Endothelial cell (in vitro differentiated cells): ENCODE results near the gene PHF2. TPM values are rescaled to one million over a fixed set of nuclear protein-coding genes. Genes with fewer than 3 reads are reported as not detected.
A peak's percentile ranks its signal among the peaks of the same experiment; 100 is the strongest.

Source experiments
- DNase-seq: peaks from one replicate; pipeline ENCODE4 v3.0.0; 2021; ENCODE audit warnings: low spot score
- H3K27ac Mint-ChIP-seq: one replicate; pipeline ENCODE4 v1.8.0; 2021; ENCODE audit warnings: mixed read lengths, inconsistent platforms; ENCODE audit not compliant: unreplicated experiment
- H3K27me3 Mint-ChIP-seq: one replicate; pipeline ENCODE4 v1.8.0; 2021; ENCODE audit warnings: mild to moderate bottlenecking, moderate library complexity, mixed read lengths, inconsistent platforms; ENCODE audit not compliant: unreplicated experiment
- H3K36me3 Mint-ChIP-seq: one replicate; pipeline ENCODE4 v1.8.0; 2021; ENCODE audit warnings: mild to moderate bottlenecking, low read depth, mixed read lengths, inconsistent platforms; ENCODE audit not compliant: unreplicated experiment
- H3K4me1 Mint-ChIP-seq: one replicate; pipeline ENCODE4 v1.8.0; 2021; ENCODE audit warnings: mild to moderate bottlenecking, mixed read lengths, inconsistent platforms; ENCODE audit not compliant: unreplicated experiment
- H3K4me3 Mint-ChIP-seq: one replicate; pipeline ENCODE4 v1.8.0; 2021; ENCODE audit warnings: mild to moderate bottlenecking, mixed read lengths, inconsistent platforms; ENCODE audit not compliant: unreplicated experiment
- H3K9me3 Mint-ChIP-seq: one replicate; pipeline ENCODE4 v1.8.0; 2021; ENCODE audit warnings: mixed read lengths, inconsistent platforms; ENCODE audit not compliant: unreplicated experiment
- CTCF ChIP-seq: fragments of 200-600 bp; sonication (generic); IDR thresholded peaks from one replicate; pipeline ENCODE4 v1.5.0; 2021; ENCODE audit warnings: antibody characterized with exemption; ENCODE audit not compliant: unreplicated experiment
- long read RNA-seq: library from polyadenylated mRNA; unstranded; transcript quantifications from one replicate; pipeline ENCODE4 v2.0.0, GENCODE V29; 2020; ENCODE audit not compliant: unreplicated experiment
- total RNA-seq: library from RNA; stranded (reverse); fragmentation: NEBNext Ultra II Directional; extraction: Animal tissue kit (Norgen Biotek cat#: 25700); gene quantifications from one replicate; pipeline ENCODE4 v1.2.1, GENCODE V29; 2021; ENCODE audit not compliant: unreplicated experiment

The PHF2 gene
- total RNA-seq: 20.9 TPM
- long read RNA-seq, partial matches to known transcripts: 1 of 2 reads
- long read RNA-seq, other reads (novel, unspliced or antisense): 1 of 2 reads

- H3K4me1 Mint-ChIP-seq: peaks cover 16% of the 10 kb centered on the region
- no peak for TF ChIP-seq CTCF
- H3K27ac Mint-ChIP-seq: peak within 1 kb of the TSS; percentile 74
- no peaks in the 10 kb centered on the region for H3K9me3 Mint-ChIP-seq
- peaks cover 17% of the 10 kb centered on the region for H3K27me3 Mint-ChIP-seq
- H3K36me3 Mint-ChIP-seq: peaks cover 12% of the 10 kb centered on the region
- DNase-seq: no peak
- peak within 1 kb of the TSS; percentile 94 for H3K4me3 Mint-ChIP-seq
These were observed at the start of gene PHF2 for GRCh38 chr9:93576258-93577077. PHF2 (plus strand) TSS chr9:93576584; CDS start chr9:93576774, 190 bp downstream.

- Mint-ChIP-seq H3K27ac (no peak overlapping the region), H3K9me3 (no peaks in the 10 kb centered on the region), H3K4me1 (peaks cover 4% of the 10 kb centered on the region), H3K36me3 (peaks cover 12% of the 10 kb centered on the region), H3K27me3 (peaks cover 3% of the 10 kb centered on the region), H3K4me3 (no peak overlapping the region)
- no peak for DNase-seq
- TF ChIP-seq CTCF: no peak
These were observed 45.0 kb upstream of the PHF2 start for GRCh38 chr9:93531374-93531773.

- no peak for TF ChIP-seq CTCF
- H3K36me3 Mint-ChIP-seq: peaks cover 5% of the 10 kb centered on the region
- H3K27me3 Mint-ChIP-seq: no peaks in the 10 kb centered on the region
- H3K4me3 Mint-ChIP-seq: no peak overlapping the region
- DNase-seq: no peak
- no peaks in the 10 kb centered on the region for H3K9me3 Mint-ChIP-seq
- no peak overlapping the region for H3K27ac Mint-ChIP-seq
- H3K4me1 Mint-ChIP-seq: peaks cover 4% of the 10 kb centered on the region
These were observed 44.2 kb upstream of the PHF2 start for GRCh38 chr9:93532141-93532540.

- peaks cover 5% of the 10 kb centered on the region for H3K36me3 Mint-ChIP-seq
- H3K27ac Mint-ChIP-seq: no peak overlapping the region
- TF ChIP-seq CTCF: no peak
- H3K9me3 Mint-ChIP-seq: no peaks in the 10 kb centered on the region
- H3K27me3 Mint-ChIP-seq: no peaks in the 10 kb centered on the region
- no peaks in the 10 kb centered on the region for H3K4me1 Mint-ChIP-seq
- no peak for DNase-seq
- no peak overlapping the region for H3K4me3 Mint-ChIP-seq
These were observed 42.5 kb upstream of the PHF2 start for GRCh38 chr9:93533863-93534262.

GRCh38 chr9:93536167-93536566 lies 40.2 kb upstream of the PHF2 start:
- no peak for TF ChIP-seq CTCF
- no peaks in the 10 kb centered on the region for H3K9me3 Mint-ChIP-seq
- peaks cover 15% of the 10 kb centered on the region for H3K36me3 Mint-ChIP-seq
- no peak for DNase-seq
- no peak overlapping the region for H3K27ac Mint-ChIP-seq
- H3K4me3 Mint-ChIP-seq: no peak overlapping the region
- peaks cover 4% of the 10 kb centered on the region for H3K27me3 Mint-ChIP-seq
- H3K4me1 Mint-ChIP-seq: peaks cover 7% of the 10 kb centered on the region
